Right ventricle myocardium superior (tissue), 1 donor: ENCODE results near the gene SLC35F5. TPM values are rescaled to one million over a fixed set of nuclear protein-coding genes. Genes with fewer than 3 reads are reported as not detected.
"Not testable (repeated sequence)": the region's sequence is repeated elsewhere in the genome, so short reads cannot be mapped to it uniquely, and the experiment has no call there.

Source experiments
- ATAC-seq: fragments of 200-7000 bp; cut with Tn5 transposase; one replicate; pipeline ENCODE4 v1.9.1; 2020; ENCODE audit warnings: mild to moderate bottlenecking; ENCODE audit not compliant: poor library complexity
- DNase-seq: peaks from one replicate; pipeline ENCODE4 v3.0.0-alpha.2; 2020
- intact Hi-C: fragments of 100-400 bp; cut with DNase I; formaldehyde crosslinking; loops from one replicate; pipeline ENCODE4 v1.11.2; 2022
- long read RNA-seq: library from polyadenylated mRNA; unstranded; transcript quantifications from one replicate; pipeline ENCODE4 v2.0.0, GENCODE V29; 2021
- total RNA-seq: library from RNA; stranded (reverse); fragmentation: NEBNext Ultra II Directional; extraction: Animal tissue kit (Norgen Biotek cat#: 25700); gene quantifications from one replicate; pipeline ENCODE4 v1.2.1, GENCODE V29; 2021
- donor health status: DM: no; HTN: yes; CAD: no; lungs with severe emphysema.

The SLC35F5 gene
- 51.3 TPM for total RNA-seq
- long read RNA-seq, full-length matches to known transcripts, result 76 of 99 reads
- long read RNA-seq, partial matches to known transcripts, result 9 of 99 reads
- long read RNA-seq, other reads (novel, unspliced or antisense), result 14 of 99 reads

GRCh38 chr2:113756355-113757137 is at the start of gene SLC35F5:
Gene SLC35F5 (minus strand): TSS chr2:113756642. CDS start chr2:113756409, 233 bp downstream.
- ATAC-seq (peak; percentile 99), DNase-seq (peak; percentile 97)
- intact Hi-C loops, result loop anchor here (10.0 kb wide), 1 partner anchor 138 kb away; the partner anchor contains the start of gene ACTR3

GRCh38 chr2:113799375-113799774 is 42.9 kb upstream of the SLC35F5 start:
- DNase-seq (no peak), ATAC-seq (no peak)
- intact Hi-C loops, result no loop called here

- no peak for DNase-seq
- ATAC-seq, result no peak
- intact Hi-C loops, result no loop called here
These were observed 40.8 kb upstream of the SLC35F5 start for GRCh38 chr2:113797237-113797636.

GRCh38 chr2:113796592-113797175 is 40.2 kb upstream of the SLC35F5 start:
- DNase-seq (no peak), ATAC-seq (no peak)
- intact Hi-C loops, result no loop called here

GRCh38 chr2:113795405-113795920 is 39.0 kb upstream of the SLC35F5 start:
- DNase-seq (no peak), ATAC-seq (peak; percentile 68)
- intact Hi-C loops, result no loop called here

GRCh38 chr2:113791697-113792590 is 35.5 kb upstream of the SLC35F5 start:
- DNase-seq (no peak), ATAC-seq (no peak)
- intact Hi-C loops, result no loop called here

GRCh38 chr2:113784823-113785744 is 28.6 kb upstream of the SLC35F5 start:
- intact Hi-C loops, result no loop called here
- DNase-seq (no peak), ATAC-seq (peak; percentile 79)

- intact Hi-C loops, result no loop called here
- no peak for ATAC-seq
- no peak for DNase-seq
These were observed 24.0 kb upstream of the SLC35F5 start for GRCh38 chr2:113780472-113780871.

- intact Hi-C loops, result no loop called here
- no peak for ATAC-seq
- DNase-seq, result no peak
These were observed 20.9 kb upstream of the SLC35F5 start for GRCh38 chr2:113777371-113777770.

- ATAC-seq (no peak), DNase-seq (no peak)
- intact Hi-C loops, result no loop called here
These were observed 20.5 kb upstream of the SLC35F5 start for GRCh38 chr2:113776949-113777348.

- ATAC-seq, intact Hi-C loops, DNase-seq: not testable (repeated sequence)
These were observed 18.2 kb upstream of the SLC35F5 start for GRCh38 chr2:113774616-113775015.

- intact Hi-C loops, result no loop called here
- DNase-seq (no peak), ATAC-seq (no peak)
These were observed 14.5 kb upstream of the SLC35F5 start for GRCh38 chr2:113770929-113771328.

GRCh38 chr2:113769555-113769954 is 13.1 kb upstream of the SLC35F5 start:
- intact Hi-C loops, result no loop called here
- DNase-seq, result no peak
- no peak for ATAC-seq

GRCh38 chr2:113768770-113769169 is 12.3 kb upstream of the SLC35F5 start:
- DNase-seq, result no peak
- intact Hi-C loops, result no loop called here
- ATAC-seq, result no peak

- intact Hi-C loops, result no loop called here
- ATAC-seq, result no peak
- DNase-seq, result no peak
These were observed 11.5 kb upstream of the SLC35F5 start for GRCh38 chr2:113767811-113768460.

- intact Hi-C loops, result no loop called here
- DNase-seq (no peak), ATAC-seq (no peak)
These were observed 8.8 kb upstream of the SLC35F5 start for GRCh38 chr2:113765276-113765675.

GRCh38 chr2:113762377-113763118 is 6.1 kb upstream of the SLC35F5 start:
- ATAC-seq (no peak), DNase-seq (no peak)
- intact Hi-C loops, result no loop called here
